Activated CD8-positive, alpha-beta memory T cell treated with anti-CD3 and anti-CD28 coated beads, Interleukin-2, amount 50 U/mL, for 24 hours (primary cell): ENCODE data around the gene LMTK3.
A peak's percentile ranks its signal among the peaks of the same experiment; 100 is the strongest.

ENCODE experiments used
- DNase-seq: peaks from one replicate; pipeline ENCODE4 v3.0.0-alpha.2; 2020; ENCODE audit errors: extremely low read depth

LMTK3 gene

DNA sequence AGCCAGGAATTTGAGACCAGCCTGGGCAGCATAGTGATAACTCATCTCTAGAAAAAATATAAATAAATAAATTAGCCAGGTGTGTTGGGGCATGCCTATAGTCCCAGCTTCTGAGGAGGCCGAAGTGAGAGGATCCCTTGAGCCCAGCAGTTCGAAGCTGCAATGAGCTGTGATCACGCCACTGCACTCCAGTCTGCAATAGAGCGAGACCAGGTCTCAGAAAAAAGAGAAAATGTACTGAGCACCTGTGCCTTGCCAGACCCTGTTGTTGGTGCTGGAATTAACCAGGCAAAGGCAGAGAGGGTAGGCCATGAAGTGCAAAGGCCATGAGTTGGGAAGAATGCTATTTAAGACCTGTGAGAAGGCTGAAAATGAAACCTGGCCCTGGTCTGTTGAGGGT lies 39.8 kb downstream of the LMTK3 start:
- no peak for DNase-seq

GRCh38 chr19:48470856-48471255 lies 40.8 kb downstream of the LMTK3 start:
- no peak for DNase-seq

GRCh38 chr19:48469934-48470680 lies 41.5 kb downstream of the LMTK3 start:
- DNase-seq, result no peak

GRCh38 chr19:48469289-48469881 lies 42.2 kb downstream of the LMTK3 start, which contains the start of gene CYTH2:
CYTH2 (plus strand) TSS chr19:48469369; CDS start chr19:48469508, 139 bp downstream.
- no peak for DNase-seq

DNA sequence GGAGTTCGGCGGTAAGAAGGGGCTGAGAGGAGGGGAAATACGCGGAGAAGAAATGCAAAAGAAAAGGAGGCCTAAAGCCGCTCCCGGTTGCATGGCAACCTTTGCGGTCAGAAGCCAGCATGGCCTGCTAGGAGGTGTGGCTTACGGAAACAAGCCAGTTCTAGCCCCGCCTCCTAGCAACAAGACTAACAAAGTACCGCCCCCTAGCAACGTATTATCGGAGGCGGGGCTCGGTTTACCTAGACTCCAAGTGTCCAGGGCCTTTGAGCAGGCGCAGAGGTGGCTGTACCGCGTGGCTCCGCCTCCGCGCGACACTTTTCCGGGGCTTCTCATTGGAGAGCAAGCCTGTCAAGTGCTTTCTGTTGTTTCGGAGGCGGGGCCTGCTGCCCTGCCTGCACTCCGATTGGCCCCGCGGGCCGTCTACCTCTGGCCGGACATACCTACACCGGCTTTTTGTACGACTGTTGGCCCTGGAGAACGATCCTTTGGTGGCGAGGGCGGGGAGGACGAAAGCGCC lies 42.8 kb downstream of the LMTK3 start:
- DNase-seq, result peak; percentile 99

DNA sequence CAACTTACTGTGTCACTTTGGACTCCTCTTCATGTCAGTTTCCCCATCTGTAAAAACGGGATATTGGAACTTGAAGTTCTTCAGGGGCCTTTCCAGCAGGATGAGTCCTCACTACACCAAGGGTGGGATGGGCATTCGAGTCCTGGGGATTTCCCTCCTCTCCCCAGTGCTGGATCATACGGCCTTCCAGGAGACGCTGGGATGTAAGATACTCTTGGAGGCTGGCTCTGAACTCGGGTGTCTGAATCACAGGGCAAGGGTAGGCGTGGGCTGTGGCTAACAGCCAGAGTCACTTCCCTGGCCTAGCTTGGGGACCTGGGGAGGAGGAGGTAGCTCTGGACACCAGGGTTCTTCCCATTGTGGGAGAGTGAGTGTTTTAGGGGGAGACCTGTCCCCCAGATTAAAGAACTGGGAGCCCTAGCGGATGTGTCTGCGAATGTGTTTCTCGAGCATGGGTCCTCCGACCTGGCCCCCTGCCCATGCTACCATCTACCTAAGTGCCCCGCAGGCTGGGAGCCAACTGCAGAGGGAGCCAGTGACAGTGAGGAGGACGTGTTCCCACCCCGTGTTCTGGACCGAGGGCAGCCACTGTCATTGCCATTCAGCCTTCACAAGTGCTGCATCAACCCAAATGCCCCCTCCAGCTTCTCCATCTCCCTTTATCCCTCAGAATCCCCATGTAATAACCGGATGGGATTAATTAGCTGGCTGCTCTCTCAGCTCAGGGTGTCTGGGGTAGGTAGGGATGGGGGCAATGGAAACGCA lies 44.9 kb downstream of the LMTK3 start:
- DNase-seq, result no peak

DNA sequence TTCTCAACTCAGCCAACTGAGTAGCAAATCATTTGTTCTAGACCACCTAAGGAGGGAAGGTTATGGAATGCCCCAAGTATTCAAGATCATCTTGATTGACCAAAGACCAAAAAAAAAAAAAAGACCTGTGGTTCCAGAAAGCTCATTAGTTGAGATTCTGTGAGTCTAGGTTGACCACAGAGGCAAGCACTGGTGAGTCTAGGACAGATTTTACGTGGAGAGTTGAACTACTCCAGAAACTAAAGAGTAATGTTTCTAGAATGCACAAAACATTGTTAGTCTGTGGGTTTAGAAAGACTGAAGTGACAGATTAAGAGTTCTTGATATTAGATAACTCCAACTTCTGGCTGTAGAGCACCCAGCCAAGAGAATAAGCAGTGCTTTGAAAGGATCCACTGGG lies 46.4 kb downstream of the LMTK3 start:
- no peak for DNase-seq

- no peak for DNase-seq
Measured at GRCh38 chr19:48461982-48462655, 49.5 kb downstream of the LMTK3 start.

DNA sequence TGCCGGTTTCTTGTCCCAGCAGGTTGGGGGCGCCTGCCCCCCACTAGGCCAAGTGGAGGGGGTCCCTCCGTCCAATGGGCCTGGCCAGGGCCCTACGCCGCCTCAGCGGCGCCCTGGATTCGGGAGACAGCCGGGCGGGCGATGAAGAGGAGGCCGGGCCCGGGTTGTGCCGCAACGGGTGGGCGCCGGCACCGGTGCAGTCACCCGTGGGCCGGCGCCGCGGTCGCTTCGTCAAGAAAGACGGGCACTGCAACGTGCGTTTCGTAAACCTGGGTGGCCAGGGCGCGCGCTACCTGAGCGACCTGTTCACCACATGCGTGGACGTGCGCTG lies 50.0 kb downstream of the LMTK3 start:
- no peak for DNase-seq

DNA sequence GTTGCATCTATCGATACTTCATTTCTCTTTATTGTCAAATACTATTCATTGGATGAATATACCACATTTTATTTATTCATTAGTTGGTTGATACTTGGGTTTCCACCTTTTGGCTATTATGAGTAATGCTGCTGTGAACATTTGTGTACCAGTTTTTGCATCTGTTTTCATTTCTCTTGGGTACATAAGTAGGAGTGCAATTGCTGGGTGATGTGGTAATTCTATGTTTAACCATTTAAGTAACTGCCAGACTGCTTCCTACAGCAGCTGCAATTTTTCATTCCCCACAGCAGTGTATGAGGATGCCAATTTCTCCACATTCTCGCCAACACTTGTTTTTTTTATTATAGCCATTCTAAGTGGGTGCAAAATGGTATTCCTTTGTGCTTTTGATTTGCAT lies 53.6 kb downstream of the LMTK3 start:
- DNase-seq, result no peak

DNA sequence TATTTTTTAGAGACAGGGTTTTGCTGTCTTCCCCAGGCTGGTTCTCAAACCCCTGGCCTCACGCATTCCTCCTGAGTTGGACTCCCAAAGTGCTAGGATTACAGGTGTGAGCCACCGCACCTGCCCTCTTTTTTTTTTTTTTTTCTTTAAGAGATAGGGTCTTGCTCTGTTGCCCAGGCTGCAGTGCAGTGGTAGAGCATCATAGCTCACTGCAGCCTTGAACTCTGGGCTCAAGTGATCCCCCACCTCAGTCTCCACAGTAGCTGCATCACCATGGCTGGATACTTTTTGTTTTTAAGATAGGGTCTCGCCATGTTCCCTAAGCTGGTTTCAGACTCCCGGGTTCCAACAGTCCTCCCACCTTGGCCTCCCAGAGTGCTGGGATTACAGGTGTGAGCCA lies 54.8 kb downstream of the LMTK3 start:
- no peak for DNase-seq

- DNase-seq, result no peak
Measured at GRCh38 chr19:48455908-48456562, 55.6 kb downstream of the LMTK3 start.

DNA sequence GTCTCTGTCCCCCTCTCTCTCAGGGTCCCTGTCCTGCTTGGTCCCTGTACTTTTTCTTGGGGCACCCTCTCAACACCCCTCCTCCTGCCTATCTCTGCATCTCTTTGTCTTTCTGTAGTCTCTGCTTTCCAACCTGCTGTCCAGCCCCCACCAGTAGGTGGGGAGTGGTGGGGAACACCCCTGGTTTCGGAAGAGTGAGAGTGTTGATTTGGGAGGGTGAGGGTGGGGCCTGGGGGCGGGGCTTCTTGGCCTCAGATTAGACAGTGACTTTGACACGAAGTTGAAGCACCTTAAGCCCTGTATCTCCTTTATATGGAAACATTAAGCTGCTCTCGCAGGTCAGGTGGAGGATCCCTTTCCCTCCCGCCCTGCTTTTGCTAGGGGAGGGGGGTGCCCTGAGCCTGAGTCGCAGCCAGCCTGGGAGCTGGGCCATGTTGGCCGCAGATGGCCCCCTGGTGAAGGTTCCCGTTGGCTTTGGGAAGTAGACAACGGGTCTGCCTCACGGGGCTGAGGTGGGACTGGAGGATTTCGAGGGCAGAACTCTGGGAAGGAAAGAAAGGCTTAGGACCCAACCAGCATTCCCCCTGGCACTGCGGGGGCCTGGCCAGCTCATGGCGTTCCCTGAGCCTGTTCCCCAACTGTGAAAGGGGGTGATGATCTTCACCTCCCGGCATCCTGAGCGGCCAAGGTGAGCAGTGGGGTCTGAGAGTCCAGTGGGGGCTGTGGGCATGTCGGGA lies 56.3 kb downstream of the LMTK3 start, which contains the start of gene KCNJ14:
Gene KCNJ14, plus strand, starts transcription at position 404 of the 737 bp plus-strand sequence. CDS start 6,151 bp downstream, outside the sequence.
- no peak for DNase-seq

DNA sequence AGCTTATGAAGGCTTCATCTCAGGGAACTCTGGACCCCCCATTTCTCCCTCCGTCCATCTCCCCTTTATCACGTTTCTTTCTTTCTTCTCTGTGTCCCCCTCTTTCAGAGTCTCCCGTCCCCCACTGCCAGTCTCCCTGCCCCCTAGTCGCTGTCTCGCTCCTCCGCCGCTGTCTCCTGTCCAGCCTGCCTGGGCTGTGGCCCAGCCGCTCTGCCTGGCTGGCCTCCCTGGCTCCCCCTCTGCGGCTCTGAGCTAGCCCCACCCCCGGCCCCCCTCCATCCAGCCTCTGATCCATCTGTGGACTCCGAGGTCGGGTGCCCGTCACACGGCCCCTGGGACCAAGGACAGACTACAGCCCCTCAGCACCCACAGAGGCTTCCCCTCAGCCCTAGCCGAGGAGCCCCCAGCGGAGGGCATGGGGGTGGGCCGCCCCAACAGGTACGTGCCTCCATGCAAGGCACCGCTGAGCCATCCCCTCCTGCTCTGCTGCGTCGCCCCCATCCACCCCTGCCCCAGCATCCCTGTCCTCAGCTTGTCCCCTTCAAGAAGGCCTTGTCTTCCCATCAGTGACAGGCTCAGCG lies 57.4 kb downstream of the LMTK3 start:
- no peak for DNase-seq

GRCh38 chr19:48452289-48453190 lies 59.1 kb downstream of the LMTK3 start:
- no peak for DNase-seq

DNA sequence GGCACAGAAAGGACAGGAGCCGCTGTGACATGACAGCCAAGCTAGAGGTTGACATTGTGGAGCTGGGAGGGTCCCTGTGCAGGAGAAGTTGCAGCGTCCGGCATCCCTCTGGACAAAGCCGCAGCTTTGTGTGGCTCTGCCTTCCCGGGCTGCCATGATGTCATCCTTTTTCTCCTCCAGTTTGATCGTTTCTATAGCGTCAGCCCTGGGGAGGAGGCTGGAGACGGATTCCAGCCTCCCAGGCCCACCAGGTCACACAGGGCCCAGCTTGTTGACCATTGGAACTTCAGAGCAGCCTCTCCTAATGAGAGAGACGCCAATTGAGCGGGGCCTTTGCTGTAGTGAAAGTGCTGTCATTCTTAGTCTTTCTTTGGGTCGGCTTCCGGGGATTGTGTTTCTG lies 60.0 kb downstream of the LMTK3 start:
- DNase-seq, result no peak

- no peak for DNase-seq
Measured at GRCh38 chr19:48450863-48451262, 60.8 kb downstream of the LMTK3 start.

DNA sequence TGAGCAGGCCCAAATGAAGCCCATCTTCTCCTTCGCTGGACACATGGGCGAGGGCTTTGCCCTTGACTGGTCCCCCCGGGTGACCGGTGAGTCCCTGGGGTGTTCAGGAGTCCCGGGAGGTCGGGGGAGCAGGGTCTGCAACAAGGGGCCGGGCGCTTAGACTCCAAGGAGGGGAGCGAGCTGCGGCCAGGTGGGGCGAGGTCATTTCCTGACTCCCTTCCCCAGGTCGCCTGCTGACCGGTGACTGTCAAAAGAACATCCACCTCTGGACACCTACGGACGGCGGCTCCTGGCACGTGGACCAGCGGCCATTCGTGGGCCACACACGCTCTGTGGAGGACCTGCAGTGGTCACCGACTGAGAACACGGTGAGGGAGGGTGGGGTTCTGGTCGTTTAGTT lies 61.2 kb downstream of the LMTK3 start:
- DNase-seq, result no peak

DNA sequence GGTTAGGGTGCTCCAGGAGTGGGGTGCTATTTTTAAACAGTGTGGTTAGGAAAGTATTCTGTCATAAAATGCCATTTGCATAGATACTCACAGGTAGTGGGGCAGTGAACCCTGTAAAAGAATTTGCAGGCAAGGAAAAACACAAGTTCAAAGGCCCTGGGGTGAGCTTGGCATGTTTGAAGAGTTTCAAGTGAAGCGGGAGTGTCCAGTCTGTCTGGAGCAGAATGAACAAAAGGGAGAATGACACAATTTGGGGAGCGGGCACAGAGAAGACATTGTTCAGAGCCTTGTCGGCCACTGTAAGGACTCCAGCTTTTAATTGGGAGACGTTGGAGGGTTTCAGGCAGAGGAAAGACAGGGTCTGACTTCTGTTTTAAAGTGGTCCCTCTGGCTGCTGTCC lies 63.1 kb downstream of the LMTK3 start:
- DNase-seq, result no peak
